ENCODE results near the gene RARB.
A peak's percentile ranks its signal among the peaks of the same experiment; 100 is the strongest.

Gene RARB

DNA sequence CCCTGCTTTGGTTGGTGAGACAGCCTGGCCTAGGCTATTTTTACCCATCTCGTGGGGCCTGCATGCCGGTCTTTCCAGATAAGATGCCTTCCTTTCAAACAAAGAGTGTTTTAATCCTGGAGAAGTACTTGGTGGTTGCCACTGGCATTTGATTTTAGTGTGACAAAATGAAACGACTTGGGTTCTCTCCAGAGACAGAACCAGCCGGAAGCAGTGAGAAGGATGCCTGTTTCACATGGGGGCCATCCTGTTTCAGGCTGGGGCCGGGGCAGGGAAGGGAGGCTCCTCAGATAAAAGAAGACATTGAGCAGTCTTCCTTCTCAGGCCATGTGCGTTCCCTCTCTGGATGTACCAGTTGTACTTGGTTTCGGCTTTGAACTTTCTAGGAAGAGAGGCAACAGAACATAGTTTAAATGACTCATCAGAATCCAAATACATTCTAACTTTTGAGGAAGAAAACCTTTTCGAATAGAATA is 161.8 kb downstream of the RARB start:
- Histone ChIP-seq H3K27ac (ENCODE audit: low read depth, low read length, poor library complexity, severe bottlenecking) (no peak overlapping the region), H3K9ac (ENCODE audit: low read length) (no peak overlapping the region), H3K27me3 (ENCODE audit: insufficient read depth, low read length) (no peaks in the 10 kb centered on the region), H3K4me1 (ENCODE audit: insufficient read depth, low read length, severe bottlenecking) (no peaks in the 10 kb centered on the region), H3K36me3 (ENCODE audit: insufficient read depth, low read length) (no peaks in the 10 kb centered on the region), H3F3A (ENCODE audit: insufficient read depth, low read length) (no peaks in the 10 kb centered on the region), H3K4me3 (ENCODE audit: low read depth, low read length, poor library complexity, severe bottlenecking) (no peak overlapping the region), H2AFZ (ENCODE audit: low read length) (no peak overlapping the region), H3K4me2 (ENCODE audit: low read length) (no peak overlapping the region), H3K9me2 (ENCODE audit: low read depth, low read length) (no peaks in the 10 kb centered on the region), H4K20me1 (ENCODE audit: insufficient read depth, low read length) (no peaks in the 10 kb centered on the region), H3K79me2 (ENCODE audit: insufficient read depth, low read length) (no peaks in the 10 kb centered on the region), H3K9me3 (ENCODE audit: low read length) (no peaks in the 10 kb centered on the region)
- TF ChIP-seq EZH2 (IDR thresholded peaks at IDR 0.05; ENCODE audit: borderline replicate concordance, low read length) (no peak), CTCF (IDR thresholded peaks at IDR 0.05; ENCODE audit: low read length) (no peak)

DNA sequence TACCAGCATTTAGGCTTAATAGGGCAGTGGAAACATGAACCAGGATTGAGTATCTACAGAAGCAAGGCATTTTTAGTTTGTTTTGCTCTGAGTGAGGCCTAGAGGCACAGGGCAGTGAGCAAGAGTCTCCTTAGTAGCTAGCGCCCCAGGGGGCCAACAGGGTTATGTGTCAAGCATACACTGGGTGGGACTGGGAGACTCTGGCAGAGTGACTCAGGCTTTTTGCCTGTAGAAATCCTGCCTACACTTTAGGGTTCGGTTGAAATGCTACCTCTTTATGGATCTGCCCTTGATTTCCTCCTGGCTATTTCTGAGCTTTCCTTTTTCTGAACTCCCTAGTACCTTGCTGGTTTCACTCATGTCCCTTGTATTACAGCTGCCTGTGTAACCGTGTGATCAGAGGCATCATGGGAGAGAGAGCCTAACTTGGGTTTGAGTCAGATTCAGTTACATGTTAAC is 164.5 kb downstream of the RARB start:
- Histone ChIP-seq H3F3A (ENCODE audit: insufficient read depth, low read length) (no peaks in the 10 kb centered on the region), H3K79me2 (ENCODE audit: insufficient read depth, low read length) (no peaks in the 10 kb centered on the region), H4K20me1 (ENCODE audit: insufficient read depth, low read length) (no peaks in the 10 kb centered on the region), H3K4me3 (ENCODE audit: low read depth, low read length, poor library complexity, severe bottlenecking) (no peak overlapping the region), H3K4me2 (ENCODE audit: low read length) (no peak overlapping the region), H3K9ac (ENCODE audit: low read length) (no peak overlapping the region), H3K27ac (ENCODE audit: low read depth, low read length, poor library complexity, severe bottlenecking) (no peak overlapping the region), H3K9me2 (ENCODE audit: low read depth, low read length) (no peaks in the 10 kb centered on the region), H3K36me3 (ENCODE audit: insufficient read depth, low read length) (peaks cover 18% of the 10 kb centered on the region; the same call in 1 of the 2 replicates), H3K9me3 (ENCODE audit: low read length) (no peaks in the 10 kb centered on the region), H3K4me1 (ENCODE audit: insufficient read depth, low read length, severe bottlenecking) (no peaks in the 10 kb centered on the region), H2AFZ (ENCODE audit: low read length) (no peak overlapping the region), H3K27me3 (ENCODE audit: insufficient read depth, low read length) (no peaks in the 10 kb centered on the region)
- TF ChIP-seq EZH2 (IDR thresholded peaks at IDR 0.05; ENCODE audit: borderline replicate concordance, low read length) = no peak
- peak; percentile 20; the same call in 1 of the 2 replicates for TF ChIP-seq CTCF (IDR thresholded peaks at IDR 0.05; ENCODE audit: low read length)

GRCh38 chr3:25593001-25593400 is 164.9 kb downstream of the RARB start:
- Histone ChIP-seq H3K27me3 (ENCODE audit: insufficient read depth, low read length) (no peaks in the 10 kb centered on the region), H4K20me1 (ENCODE audit: insufficient read depth, low read length) (no peaks in the 10 kb centered on the region), H3K79me2 (ENCODE audit: insufficient read depth, low read length) (no peaks in the 10 kb centered on the region), H3F3A (ENCODE audit: insufficient read depth, low read length) (no peaks in the 10 kb centered on the region), H3K9me2 (ENCODE audit: low read depth, low read length) (no peaks in the 10 kb centered on the region), H3K4me1 (ENCODE audit: insufficient read depth, low read length, severe bottlenecking) (no peaks in the 10 kb centered on the region), H3K4me2 (ENCODE audit: low read length) (no peak overlapping the region), H3K4me3 (ENCODE audit: low read depth, low read length, poor library complexity, severe bottlenecking) (no peak overlapping the region), H3K36me3 (ENCODE audit: insufficient read depth, low read length) (peaks cover 23% of the 10 kb centered on the region; the same call in 1 of the 2 replicates), H2AFZ (ENCODE audit: low read length) (no peak overlapping the region), H3K9me3 (ENCODE audit: low read length) (no peaks in the 10 kb centered on the region), H3K27ac (ENCODE audit: low read depth, low read length, poor library complexity, severe bottlenecking) (no peak overlapping the region), H3K9ac (ENCODE audit: low read length) (no peak overlapping the region)
- TF ChIP-seq CTCF (IDR thresholded peaks at IDR 0.05; ENCODE audit: low read length) = no peak
- no peak for TF ChIP-seq EZH2 (IDR thresholded peaks at IDR 0.05; ENCODE audit: borderline replicate concordance, low read length)
